Stomach (tissue), 9 donors: ENCODE data around the gene MTCH1. TPM values are rescaled to one million over a fixed set of nuclear protein-coding genes. Genes with fewer than 3 reads are reported as not detected.

Experiments
- DNase-seq, 2 donors: peaks; one replicate each; pipeline versions ENCODE4 v3.0.0 to v3.0.0-alpha.2; 2013 to 2019
- H3K27ac ChIP-seq, 5 donors: fragments of 200-600 bp in 4 of 5; sonication (generic) in 4 of 5; one replicate each; pipeline ENCODE4 v1.5.1; 2013 to 2019; ENCODE audit warnings: mild to moderate bottlenecking in 1 of 5, moderate library complexity in 1 of 5
- H3K27me3 ChIP-seq, 3 donors: fragments of 200-600 bp; sonication (generic); one replicate each; pipeline ENCODE4 v1.5.1; 2017 to 2019; ENCODE audit warnings: mixed run types in 1 of 3
- H3K36me3 ChIP-seq, 4 donors: fragments of 200-600 bp; sonication (generic); 1 replicate in 3 of 4; 2 replicates in 1 of 4; pipeline ENCODE4 v1.5.1; 2016 to 2019
- H3K4me1 ChIP-seq, 4 donors: fragments of 200-600 bp; sonication (generic); one replicate each; pipeline ENCODE4 v1.5.1; 2016 to 2019
- H3K4me3 ChIP-seq, 4 donors: fragments of 200-600 bp; sonication (generic) in 3 of 4; one replicate each; pipeline ENCODE4 v1.5.1; 2016 to 2019; ENCODE audit warnings: mild to moderate bottlenecking in 1 of 4
- H3K9me3 ChIP-seq, 4 donors: fragments of 200-600 bp; sonication (generic); one replicate each; pipeline ENCODE4 v1.5.1; 2016 to 2019
- EP300 ChIP-seq: sonication (generic); formaldehyde crosslinking; IDR thresholded peaks from one replicate; pipeline ENCODE4 v1.6.1; 2017; ENCODE audit warnings: antibody characterized with exemption
- POLR2A ChIP-seq, 4 donors: fragments of 450-650 bp; IDR thresholded peaks; one replicate each; pipeline ENCODE4 v1.6.1; 2016; ENCODE audit warnings: antibody characterized with exemption in 4 of 4, control low read depth in 2 of 4, mild to moderate bottlenecking in 1 of 4, moderate library complexity in 1 of 4
- POLR2AphosphoS5 ChIP-seq, 3 donors: sonication (generic); formaldehyde crosslinking; IDR thresholded peaks; one replicate each; pipeline ENCODE4 v1.6.1; 2016; ENCODE audit warnings: antibody characterized with exemption in 3 of 3
- WGBS, 5 donors: extraction: QIAGEN DNeasy Blood & Tissue Kit in 3 of 5; methylation state at CpG; one replicate each; pipeline versions ENCODE4 v1.1.5 to v1.1.7; 2013 to 2018; 5-methylcytosine and 5-hydroxymethylcytosine counted together
- intact Hi-C: fragments of 100-400 bp; cut with DNase I; formaldehyde crosslinking; loops from one replicate; pipeline ENCODE4 v1.15.1; 2023; ENCODE audit warnings: low total_unique reads
- polyA plus RNA-seq, 3 donors: library from polyadenylated mRNA; stranded (reverse); fragments of 200-250 nt; gene quantifications; one replicate each; pipeline ENCODE4 v1.2.3, GENCODE V29; 2013
- total RNA-seq, 5 donors: library from RNA; depleted of rRNA; stranded (reverse); fragments of >200 nt; gene quantifications; one replicate each; pipeline versions ENCODE4 v1.1.0 to v1.2.3, GENCODE V29; 2014 to 2016
- TF ChIP-seq, protein P1 (sequence below), 7 experiments: fragments of 450-650 bp in 4 of 7; fragments of 200-600 bp in 3 of 7; sonication (generic) in 3 of 7; IDR thresholded peaks; one replicate each; pipeline ENCODE4 v1.5.1; 2016 to 2019; ENCODE audit warnings: antibody characterized with exemption in 7 of 7, control low read depth in 2 of 7, mild to moderate bottlenecking in 1 of 7
- donor health status: healthy with polysubstance abuse.
- donor health status: Bipolar disorder and iron deficiency.
- donor health status: healthy.

MTCH1 gene
- total and polyA plus RNA-seq, 8 donors = 110 to 202 (median 148) TPM

DNA sequence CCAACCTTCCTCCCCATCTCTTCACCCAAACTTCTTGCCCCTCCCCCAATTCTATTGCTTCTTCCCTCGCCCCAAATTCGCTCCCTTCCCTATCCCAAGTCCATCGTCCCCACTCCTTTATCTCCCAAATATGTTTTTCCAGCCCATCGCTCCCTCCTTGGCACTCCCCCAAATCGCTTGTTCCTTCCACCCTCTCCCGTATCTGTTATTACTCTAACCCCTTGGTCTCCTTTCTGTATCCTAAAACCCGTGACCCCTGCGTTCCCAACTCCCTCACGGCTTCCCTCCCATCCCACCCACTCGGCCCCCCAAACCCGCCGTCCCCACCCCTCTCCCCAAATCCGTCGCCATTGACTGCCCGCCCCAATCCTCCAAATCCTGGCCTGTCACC is 584 bp downstream of the MTCH1 start:
- Histone ChIP-seq H3K4me1 (peaks cover 40 to 61% (median 54%) of the 10 kb centered on the region in 4 donors), H3K9me3 (no peaks in the 10 kb centered on the region), H3K4me3 (peak overlapping the region; percentile 91 to 100 (median 94)), H3K27me3 (no peaks in the 10 kb centered on the region), H3K36me3 (peaks cover 0 to 20% (median 13%) of the 10 kb centered on the region in 4 donors), H3K27ac (peak overlapping the region; percentile 97 to 99 (median 99))
- WGBS, 5 donors = 0 to 1% (median 0%) methylated on average over 15 of the region's 15 CpGs
- no peak for TF ChIP-seq POLR2AphosphoS5 (IDR thresholded peaks at IDR 0.05)
- TF ChIP-seq, protein P1, sequence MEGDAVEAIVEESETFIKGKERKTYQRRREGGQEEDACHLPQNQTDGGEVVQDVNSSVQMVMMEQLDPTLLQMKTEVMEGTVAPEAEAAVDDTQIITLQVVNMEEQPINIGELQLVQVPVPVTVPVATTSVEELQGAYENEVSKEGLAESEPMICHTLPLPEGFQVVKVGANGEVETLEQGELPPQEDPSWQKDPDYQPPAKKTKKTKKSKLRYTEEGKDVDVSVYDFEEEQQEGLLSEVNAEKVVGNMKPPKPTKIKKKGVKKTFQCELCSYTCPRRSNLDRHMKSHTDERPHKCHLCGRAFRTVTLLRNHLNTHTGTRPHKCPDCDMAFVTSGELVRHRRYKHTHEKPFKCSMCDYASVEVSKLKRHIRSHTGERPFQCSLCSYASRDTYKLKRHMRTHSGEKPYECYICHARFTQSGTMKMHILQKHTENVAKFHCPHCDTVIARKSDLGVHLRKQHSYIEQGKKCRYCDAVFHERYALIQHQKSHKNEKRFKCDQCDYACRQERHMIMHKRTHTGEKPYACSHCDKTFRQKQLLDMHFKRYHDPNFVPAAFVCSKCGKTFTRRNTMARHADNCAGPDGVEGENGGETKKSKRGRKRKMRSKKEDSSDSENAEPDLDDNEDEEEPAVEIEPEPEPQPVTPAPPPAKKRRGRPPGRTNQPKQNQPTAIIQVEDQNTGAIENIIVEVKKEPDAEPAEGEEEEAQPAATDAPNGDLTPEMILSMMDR (IDR thresholded peaks at IDR 0.05) = no peak
- DNase-seq = peak in 1 of 2 donors; percentile 51
- intact Hi-C loops = no loop called here

- TF ChIP-seq POLR2A (IDR thresholded peaks at IDR 0.05) = no peak
- no peak for TF ChIP-seq EP300
- TF ChIP-seq POLR2AphosphoS5 (IDR thresholded peaks at IDR 0.05) = no peak
- TF ChIP-seq, protein P1 (IDR thresholded peaks at IDR 0.05) = no peak
- no peaks in the 10 kb centered on the region for H3K27me3 ChIP-seq
- WGBS, 5 donors = 5 to 8% (median 5%) methylated on average over 19 of the region's 19 CpGs
- H3K27ac ChIP-seq = peak overlapping the region; percentile 97 to 99 (median 99)
- no peaks in the 10 kb centered on the region for H3K9me3 ChIP-seq
- peak overlapping the region; percentile 91 to 100 (median 94) for H3K4me3 ChIP-seq
- peaks cover 46 to 67% (median 58%) of the 10 kb centered on the region in 4 donors for H3K4me1 ChIP-seq
- peaks cover 0 to 25% (median 13%) of the 10 kb centered on the region in 4 donors for H3K36me3 ChIP-seq
- intact Hi-C loops = no loop called here
- peak in 1 of 2 donors; percentile 88 for DNase-seq
These were observed 1.2 kb downstream of the MTCH1 start for GRCh38 chr6:36984581-36985416.

GRCh38 chr6:36983538-36983937 is 2.5 kb downstream of the MTCH1 start:
- peak overlapping the region in 2 of 4 donors; percentile 6 to 91 for H3K4me3 ChIP-seq

GRCh38 chr6:36980876-36981619 is 4.9 kb downstream of the MTCH1 start:
- 64 to 77% (median 74%) methylated on average over 14 of the region's 14 CpGs for WGBS, 5 donors
- peaks cover 46 to 71% (median 59%) of the 10 kb centered on the region in 4 donors for H3K4me1 ChIP-seq
- DNase-seq = no peak
- intact Hi-C loops = no loop called here
- no peaks in the 10 kb centered on the region for H3K27me3 ChIP-seq
- no peaks in the 10 kb centered on the region for H3K9me3 ChIP-seq
- H3K27ac ChIP-seq = peak overlapping the region in 1 of 5 donors; percentile 59
- H3K4me3 ChIP-seq = no peak overlapping the region
- peaks cover 25 to 60% (median 41%) of the 10 kb centered on the region in 4 donors for H3K36me3 ChIP-seq
- TF ChIP-seq POLR2A (IDR thresholded peaks at IDR 0.05) (no peak), POLR2AphosphoS5 (IDR thresholded peaks at IDR 0.05) (no peak), EP300 (no peak)
- TF ChIP-seq, protein P1 (IDR thresholded peaks at IDR 0.05) = no peak

More at GRCh38 chr6:36983538-36983937, 2.5 kb downstream of the MTCH1 start:
- Histone ChIP-seq H3K4me1 (peaks cover 56 to 80% (median 69%) of the 10 kb centered on the region in 4 donors), H3K27me3 (no peaks in the 10 kb centered on the region), H3K27ac (peak overlapping the region in 1 of 5 donors; percentile 99), H3K9me3 (no peaks in the 10 kb centered on the region), H3K36me3 (peaks cover under 1 to 35% (median 17%) of the 10 kb centered on the region in 4 donors)
- WGBS, 5 donors = 88 to 94% (median 92%) methylated on average over 3 of the region's 3 CpGs
- TF ChIP-seq POLR2A (IDR thresholded peaks at IDR 0.05) (no peak), EP300 (no peak), POLR2AphosphoS5 (IDR thresholded peaks at IDR 0.05) (no peak)
- TF ChIP-seq, protein P1 (IDR thresholded peaks at IDR 0.05) = no peak
- intact Hi-C loops = no loop called here
- no peak for DNase-seq
